GM12865 (cell line): Measurements from ENCODE around the gene TH.

Experiments used
- DNase-seq: peaks from one replicate; pipeline ENCODE4 v3.0.0; 2010; ENCODE audit warnings: low read depth
- H3K4me3 ChIP-seq: 2 replicates; pipeline ENCODE4 v1.5.1; 2011; ENCODE audit warnings: mild to moderate bottlenecking, low read depth, low read length, control low read depth
- CTCF ChIP-seq: IDR thresholded peaks from 2 replicates; pipeline ENCODE4 v1.5.1; 2011; ENCODE audit warnings: low read length, control low read depth, low read depth, inconsistent platforms; ENCODE audit not compliant: insufficient read depth; ENCODE audit errors: missing control alignments

TH gene

GRCh38 chr11:2149864-2150847 is 21.5 kb downstream of the TH start:
- no peak for TF ChIP-seq CTCF
- DNase-seq = no peak
- H3K4me3 ChIP-seq = no peak overlapping the region

GRCh38 chr11:2149460-2149859 is 22.2 kb downstream of the TH start:
- DNase-seq = no peak
- TF ChIP-seq CTCF = no peak
- H3K4me3 ChIP-seq = no peak overlapping the region

GRCh38 chr11:2148595-2148994 is 23.0 kb downstream of the TH start:
- H3K4me3 ChIP-seq = no peak overlapping the region
- TF ChIP-seq CTCF = no peak
- no peak for DNase-seq

GRCh38 chr11:2147391-2147790 is 24.2 kb downstream of the TH start:
- no peak for TF ChIP-seq CTCF
- no peak for DNase-seq
- no peak overlapping the region for H3K4me3 ChIP-seq

- no peak overlapping the region for H3K4me3 ChIP-seq
- no peak for DNase-seq
- no peak for TF ChIP-seq CTCF
These were observed 25.6 kb downstream of the TH start for GRCh38 chr11:2146051-2146450.

GRCh38 chr11:2144544-2145248 is 26.9 kb downstream of the TH start:
- H3K4me3 ChIP-seq = no peak overlapping the region
- no peak for TF ChIP-seq CTCF
- DNase-seq = no peak
